Measurements from ENCODE around the gene C10orf105.

- TF ChIP-seq FOXA3 (CRISPR knock-in tag; IDR thresholded peaks at IDR 0.05) (no peak), DMTF1 (CRISPR knock-in tag; IDR thresholded peaks at IDR 0.05) (no peak), EP300 (IDR thresholded peaks at IDR 0.05; ENCODE audit: low read depth in 2 of 2, low read length in 2 of 2) (no peak), EP300 (CRISPR knock-in tag; IDR thresholded peaks at IDR 0.05; ENCODE audit: borderline replicate concordance) (no peak), CTCF (CRISPR knock-in tag; IDR thresholded peaks at IDR 0.05) (no peak)
Observed at GRCh38 chr10:71761105-71761511, 41.5 kb upstream of the C10orf105 start.
